Measurements from ENCODE around the gene NALCN. TPM values are rescaled to one million over a fixed set of nuclear protein-coding genes. Genes with fewer than 3 reads are reported as not detected.

NALCN gene
- total RNA-seq: 1.1 TPM

GRCh38 chr13:101416181-101417042 lies at the start of gene NALCN:
TSS of gene NALCN (minus strand) at chr13:101416508. CDS start at chr13:101399126, 17,382 bp downstream.

DNA sequence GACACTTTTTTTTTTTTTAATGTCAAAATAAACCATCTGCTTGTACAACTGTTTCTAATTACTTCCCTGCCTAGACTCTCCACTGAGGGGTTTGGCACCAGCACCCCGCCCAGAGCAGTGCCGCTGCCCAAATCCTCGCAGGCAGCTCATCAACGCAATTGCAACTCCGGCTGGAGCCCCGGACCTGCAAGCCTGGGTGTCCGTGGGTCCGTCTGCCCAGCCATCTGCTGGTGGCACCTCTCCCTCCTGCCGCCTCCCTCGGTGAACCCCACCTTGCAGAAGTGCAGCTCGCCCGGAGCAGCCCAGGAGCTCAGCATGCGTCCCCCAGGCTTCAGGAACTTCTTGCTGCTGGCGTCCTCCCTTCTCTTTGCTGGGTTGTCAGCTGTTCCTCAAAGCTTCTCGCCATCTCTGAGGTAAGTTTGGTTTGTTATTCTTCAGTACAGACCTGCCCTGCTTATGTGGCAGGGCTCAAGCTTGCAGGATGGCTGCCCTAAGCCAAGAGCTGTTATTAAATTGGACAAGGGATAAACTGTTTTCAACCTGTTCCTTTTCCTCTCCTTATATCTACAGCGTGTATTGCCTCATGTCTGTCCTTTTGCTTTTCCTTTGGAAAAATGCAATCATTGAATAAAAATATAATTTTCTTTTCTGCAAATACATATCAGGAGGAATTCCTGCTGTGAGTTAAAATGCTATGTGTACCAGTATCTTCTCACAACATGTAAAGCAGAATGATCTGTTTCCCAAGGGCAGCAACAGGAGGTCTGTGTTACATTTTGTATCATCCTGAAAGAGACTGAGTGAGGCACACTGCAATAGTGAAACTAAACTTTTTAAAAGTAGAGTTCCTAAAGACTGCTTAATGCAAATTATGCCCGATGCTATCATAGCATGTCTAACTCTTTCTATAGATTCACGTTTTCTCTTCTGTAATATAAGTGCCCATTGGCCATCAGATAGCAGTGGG lies 36.5 kb upstream of the NALCN start, which contains the start of gene ITGBL1:
Gene ITGBL1, plus strand, starts transcription at position 157 of the 967 bp plus-strand sequence. Its CDS starts 159 bp downstream, at position 316.

Other genes starting within 250 kb of the NALCN start
- gene ITGBL1, start 36.2 kb upstream of the NALCN start, total RNA-seq: 2.6 TPM

All from metanephros (tissue), 1 donor.